Left renal pelvis (tissue), 4 donors: Measurements from ENCODE around the gene MRC2. TPM values are rescaled to one million over a fixed set of nuclear protein-coding genes. Genes with fewer than 3 reads are reported as not detected.
"Not testable (repeated sequence)": the region's sequence is repeated elsewhere in the genome, so short reads cannot be mapped to it uniquely, and the experiment has no call there.

Experiments used
- DNase-seq, 4 donors: peaks; one replicate each; pipeline ENCODE4 v3.0.0-alpha.2; 2013; ENCODE audit warnings: low read depth in 4 of 4, low spot score in 3 of 4
- polyA plus RNA-seq, 4 donors: library from polyadenylated mRNA; unstranded; fragments of 120-200 nt; gene quantifications; one replicate each; pipeline ENCODE4 v1.2.1, GENCODE V29; 2013; ENCODE audit not compliant: insufficient read length in 4 of 4

MRC2 gene
- polyA plus RNA-seq, 4 donors, result 67.1 to 190 (median 70.1) TPM

GRCh38 chr17:62611292-62611691, 16.2 kb upstream of the MRC2 start:
- no peak for DNase-seq

DNA sequence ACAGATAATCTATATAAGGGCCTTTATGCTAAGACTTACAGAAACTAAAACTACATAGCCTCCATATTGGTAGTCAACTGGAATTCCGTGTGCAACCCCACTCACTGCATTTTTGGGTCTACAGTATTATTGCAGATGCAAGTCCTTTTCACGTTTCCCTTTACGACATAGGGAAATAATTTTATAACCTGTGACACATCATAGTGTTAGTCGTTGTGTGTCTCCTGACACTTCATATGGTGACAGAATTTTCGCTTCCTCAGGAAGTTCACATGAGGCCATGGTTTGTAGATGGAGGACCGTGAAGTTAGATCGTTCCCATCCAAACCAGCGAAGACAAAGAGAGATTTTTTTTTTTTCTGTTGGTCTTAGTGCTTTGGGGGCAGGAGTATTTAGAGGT, 15.7 kb upstream of the MRC2 start:
- no peak for DNase-seq

GRCh38 chr17:62612289-62612688, 15.2 kb upstream of the MRC2 start:
- DNase-seq, result not testable (repeated sequence)

GRCh38 chr17:62613095-62613494, 14.4 kb upstream of the MRC2 start:
- not testable (repeated sequence) for DNase-seq

DNA sequence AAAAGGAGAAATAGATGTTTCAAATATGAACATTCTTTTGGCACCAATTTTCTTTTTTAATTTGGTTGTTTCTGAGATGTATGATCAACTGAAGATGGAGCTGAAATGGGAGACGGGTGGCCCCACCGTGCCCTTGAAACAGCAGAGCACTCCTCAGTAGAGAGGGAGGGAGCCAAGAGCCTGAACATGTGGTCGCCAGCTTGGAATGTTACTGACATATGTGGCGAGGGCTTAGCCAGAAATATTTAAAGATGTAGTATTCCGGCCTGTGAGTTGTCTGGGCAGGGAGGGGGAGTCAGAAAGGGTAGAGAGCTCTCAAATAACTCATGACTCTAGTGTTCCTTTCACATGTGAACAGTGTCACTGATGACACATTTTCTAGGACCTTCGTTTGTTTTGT, 13.3 kb upstream of the MRC2 start:
- DNase-seq, result peak in 1 of 4 donors; percentile 26

DNA sequence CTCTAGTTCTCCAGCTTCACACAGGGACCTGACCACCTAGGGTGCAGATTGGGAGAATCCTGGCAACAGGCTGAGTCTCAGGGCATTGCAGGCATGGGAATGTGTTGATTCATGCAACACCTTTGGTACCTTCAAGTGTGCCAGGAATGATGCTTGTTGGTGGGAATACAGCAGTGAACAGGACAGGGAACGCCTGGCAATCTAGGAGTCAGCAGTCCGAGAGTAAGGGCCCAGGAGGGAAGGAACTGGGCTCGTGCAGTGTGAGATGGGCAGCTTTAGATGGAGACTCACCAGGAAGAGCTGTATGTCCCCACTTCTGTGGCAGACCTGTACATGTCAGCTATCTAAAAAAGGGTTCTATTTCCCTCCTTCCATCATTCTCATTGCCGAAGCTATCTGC, 12.0 kb upstream of the MRC2 start:
- DNase-seq, result no peak

GRCh38 chr17:62616993-62617893, 10.2 kb upstream of the MRC2 start:
- no peak for DNase-seq

GRCh38 chr17:62617894-62618472, 9.5 kb upstream of the MRC2 start:
- DNase-seq, result no peak

DNA sequence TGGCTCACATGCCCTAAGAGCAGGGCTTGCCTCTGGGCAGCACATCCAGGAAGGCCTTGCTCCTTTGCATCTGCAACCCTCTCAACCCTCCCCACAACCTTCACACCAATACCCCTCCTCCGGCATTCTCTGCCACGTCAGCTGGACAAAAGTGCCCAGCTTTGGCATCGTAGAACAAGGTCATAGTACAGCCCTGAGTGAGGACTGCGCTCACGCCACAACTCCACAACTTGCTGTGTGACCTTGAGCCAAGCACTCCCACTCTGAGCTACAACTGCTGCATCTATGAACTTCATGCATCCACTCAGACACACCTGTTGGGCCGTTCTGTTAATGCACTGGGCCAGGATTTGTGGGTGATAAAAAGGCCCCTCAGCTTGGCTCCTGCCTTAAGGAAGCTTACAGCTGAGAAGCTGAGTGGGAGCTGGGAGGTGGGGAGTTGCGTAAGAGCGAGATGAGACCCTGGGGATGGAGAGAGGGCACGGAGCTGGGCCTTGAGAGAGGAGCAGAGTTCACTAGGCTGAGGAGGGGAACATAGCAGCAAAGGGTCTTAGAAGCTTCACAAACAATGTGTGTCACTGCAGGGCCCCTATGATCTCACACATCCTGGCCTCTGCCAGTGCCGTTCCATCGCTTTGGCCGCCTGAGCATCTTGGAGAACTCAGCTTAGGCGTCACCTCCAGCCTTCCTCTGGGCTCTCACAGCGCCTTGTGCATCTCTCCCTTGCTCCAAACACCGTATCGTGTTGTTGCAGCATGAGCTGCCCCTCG, 8.6 kb upstream of the MRC2 start:
- no peak for DNase-seq

- no peak for DNase-seq
Observed at GRCh38 chr17:62619417-62620155, 7.9 kb upstream of the MRC2 start.

- no peak for DNase-seq
Observed at GRCh38 chr17:62621223-62621622, 6.2 kb upstream of the MRC2 start.

DNA sequence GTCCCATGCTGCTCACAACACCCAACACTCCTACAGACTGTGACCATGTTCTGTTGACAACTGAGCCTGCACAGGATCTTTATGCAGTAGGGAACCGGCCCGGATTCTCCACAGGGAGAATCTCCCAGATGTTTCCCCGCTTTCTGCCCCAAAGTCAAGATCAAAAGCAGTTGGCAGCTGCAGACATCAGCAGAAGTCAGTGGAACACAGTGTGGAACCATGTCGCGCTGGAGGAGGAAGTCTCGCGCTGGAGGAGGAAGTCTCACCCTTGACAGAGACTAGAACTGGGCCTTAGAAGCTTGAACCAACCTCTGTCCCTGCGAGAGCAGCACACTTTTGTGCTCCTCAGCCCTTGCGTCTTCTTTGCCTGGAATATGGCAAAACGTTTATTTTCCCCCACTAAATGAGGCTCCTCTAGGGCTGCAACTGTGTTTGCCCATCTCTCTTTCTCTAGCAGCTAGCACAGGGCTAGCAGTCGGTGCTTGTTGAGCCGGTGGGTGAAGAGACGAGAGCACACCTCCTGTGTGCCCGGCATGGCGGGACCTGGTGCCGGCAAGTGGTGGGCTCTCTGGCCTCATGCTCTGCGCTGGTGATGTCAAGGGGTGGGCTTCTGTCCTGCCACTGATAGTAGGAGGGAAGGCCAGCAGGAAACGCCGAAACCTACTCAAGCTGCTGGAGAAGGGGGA, 2.1 kb upstream of the MRC2 start:
- no peak for DNase-seq

DNA sequence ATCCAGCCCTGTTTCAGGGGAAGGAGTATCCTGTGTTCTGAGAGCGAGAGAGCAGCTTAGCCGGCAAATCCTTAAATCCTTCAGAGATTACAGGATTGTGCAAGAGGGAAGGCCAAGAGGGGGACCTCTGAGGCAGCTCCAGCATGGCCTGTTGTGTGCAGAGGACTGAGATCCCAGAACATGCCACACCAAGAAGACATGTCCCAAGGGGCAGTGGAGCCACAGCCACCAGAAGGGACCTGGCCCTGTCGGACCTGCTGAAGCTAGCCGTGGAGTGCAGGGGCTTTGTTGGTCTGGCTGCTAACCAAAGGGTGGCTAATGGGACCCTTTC, 1.6 kb upstream of the MRC2 start:
- no peak for DNase-seq

DNA sequence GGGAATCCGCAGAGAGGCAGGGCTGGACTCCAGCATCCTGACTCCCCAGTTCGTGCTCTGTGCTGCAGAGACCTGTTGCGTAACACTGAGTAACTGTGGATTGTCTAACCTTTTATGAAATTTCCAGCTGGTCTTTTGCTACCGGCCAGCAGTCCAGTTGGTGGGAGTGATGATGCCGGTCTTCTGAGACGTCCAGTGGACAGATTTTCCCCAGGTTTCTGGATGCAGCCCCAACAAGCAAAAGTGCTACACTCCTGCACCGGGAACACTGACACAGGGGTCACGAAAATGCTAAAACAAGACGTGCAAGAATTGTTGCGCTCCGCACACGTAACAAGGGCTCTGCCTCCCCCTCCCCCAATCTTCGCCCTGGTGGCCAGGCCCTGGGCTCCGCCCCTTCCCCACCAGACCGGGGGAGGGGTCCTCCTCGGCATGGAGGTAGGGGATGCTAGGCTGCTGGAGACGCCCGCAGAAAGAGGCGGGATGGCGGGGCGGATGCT, 701 bp upstream of the MRC2 start:
- DNase-seq, result peak; percentile 43 to 68 (median 56)

DNA sequence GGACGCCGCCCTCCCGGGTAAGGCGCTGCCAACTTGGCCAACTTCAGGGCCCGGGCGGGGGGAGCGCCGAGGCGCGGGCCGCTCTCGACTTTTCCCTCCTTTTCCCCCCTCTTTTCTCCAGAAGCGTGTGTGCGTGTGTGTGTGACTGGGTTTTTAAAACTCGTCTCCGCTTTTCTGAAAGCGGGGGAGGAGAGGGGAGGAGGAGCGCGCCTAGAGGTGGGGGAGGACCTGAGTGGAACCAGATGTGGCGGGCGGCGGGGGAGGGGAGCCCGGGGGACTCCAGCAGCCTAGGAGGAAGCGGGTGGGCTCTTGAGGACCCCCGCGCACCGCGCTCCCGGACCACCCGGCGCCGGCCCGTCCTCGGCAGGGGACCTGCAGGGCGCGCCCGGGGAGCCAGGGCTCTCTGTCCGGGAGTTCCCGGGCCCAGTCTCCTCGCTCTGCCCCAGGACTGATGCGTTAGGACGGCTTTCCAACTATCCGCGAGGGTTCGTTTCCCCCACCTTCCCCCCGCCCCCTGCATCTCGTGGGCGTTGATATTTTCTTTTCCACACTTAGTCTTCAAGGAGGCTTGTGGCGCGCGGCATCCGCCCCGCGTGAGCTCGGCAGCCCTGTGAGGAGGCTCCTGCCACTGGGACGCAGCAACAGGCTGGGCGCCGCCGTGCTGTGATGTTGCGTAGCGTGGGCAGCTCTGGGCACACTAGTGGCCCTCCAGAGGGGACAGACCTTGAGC, 599 bp downstream of the MRC2 start:
- DNase-seq, result peak in 2 of 4 donors; percentile 66 to 75

- DNase-seq, result no peak
Observed at GRCh38 chr17:62628831-62629555, 1.5 kb downstream of the MRC2 start.

- no peak for DNase-seq
Observed at GRCh38 chr17:62629556-62630364, 2.3 kb downstream of the MRC2 start.
